SK-N-SH (cell line): ENCODE results near the gene PSMG4. TPM values are rescaled to one million over a fixed set of nuclear protein-coding genes. Genes with fewer than 3 reads are reported as not detected.

Source experiments
- CTCF ChIA-PET: fragments of 300-600, 350-600 bp; formaldehyde crosslinking; extraction: SDS; loops from one replicate; lab custom pipeline; 2021; lab: Yijun Ruan, JAX
- POLR2A ChIA-PET: fragments of 350-600 bp; sonication (Branson Sonifier 250); formaldehyde crosslinking; extraction: SDS; loops from one replicate; lab custom pipeline; 2020; ENCODE audit warnings: antibody characterized with exemption, inconsistent platforms; lab: Yijun Ruan, JAX
- DNase-seq: peaks from one replicate; pipeline ENCODE4 v3.0.0; 2012
- H2AFZ ChIP-seq: fragments of 200-600 bp; sonication (generic); 2 replicates; pipeline ENCODE4 v1.8.1; 2016; ENCODE audit warnings: antibody characterized with exemption, mild to moderate bottlenecking, low read depth
- H3F3A ChIP-seq: fragments of 200-600 bp; sonication (generic); replicated peaks from 2 replicates; pipeline ENCODE3; 2016; ENCODE audit warnings: antibody characterized with exemption, mild to moderate bottlenecking; ENCODE audit not compliant: insufficient read depth
- H3K27ac ChIP-seq, 2 experiments: fragments of 200-500 bp in 1 of 2; fragments of 200-600 bp in 1 of 2; sonication (Bioruptor generic) in 1 of 2; sonication (generic), shearing (Covaris generic) in 1 of 2; 2 replicates each; pipeline versions ENCODE4 v1.5.1 to v1.6.1; 2014 to 2016; ENCODE audit warnings: low read depth in 2 of 2, inconsistent platforms in 1 of 2, low read length in 1 of 2, mild to moderate bottlenecking in 1 of 2, mixed read lengths in 1 of 2
- H3K27me3 ChIP-seq: fragments of 200-600 bp; sonication (generic), shearing (Covaris generic); 2 replicates; pipeline ENCODE4 v1.6.1; 2016; ENCODE audit warnings: mixed run types; ENCODE audit not compliant: insufficient read depth
- H3K36me3 ChIP-seq, 2 experiments: fragments of 200-500 bp in 1 of 2; fragments of 200-600 bp in 1 of 2; sonication (Bioruptor generic) in 1 of 2; sonication (generic) in 1 of 2; replicated peaks in 1 of 2; 2 replicates each; pipeline versions ENCODE3 to v1.5.1; 2014 to 2016; ENCODE audit warnings: low read length in 1 of 2, mild to moderate bottlenecking in 1 of 2; ENCODE audit not compliant: insufficient read depth in 2 of 2, control insufficient read depth in 1 of 2
- H3K4me1 ChIP-seq, 2 experiments: fragments of 200-500 bp in 1 of 2; fragments of 200-600 bp in 1 of 2; sonication (Bioruptor generic) in 1 of 2; sonication (generic), shearing (Covaris generic) in 1 of 2; 2 replicates each; pipeline versions ENCODE4 v1.5.1 to v1.6.1; 2014 to 2016; ENCODE audit warnings: low read depth in 1 of 2, low read length in 1 of 2, mixed run types in 1 of 2; ENCODE audit not compliant: insufficient read depth in 2 of 2, control insufficient read depth in 1 of 2
- H3K4me2 ChIP-seq: fragments of 200-600 bp; sonication (generic), shearing (Covaris generic); 2 replicates; pipeline ENCODE4 v1.6.1; 2017; ENCODE audit warnings: mixed run types
- H3K4me3 ChIP-seq, 2 experiments: fragments of 200-500 bp in 1 of 2; fragments of 200-600 bp in 1 of 2; sonication (Bioruptor generic) in 1 of 2; sonication (generic), shearing (Covaris generic) in 1 of 2; 2 replicates each; pipeline versions ENCODE4 v1.5.1 to v1.8.1; 2014 to 2016; ENCODE audit warnings: low read depth in 2 of 2, inconsistent platforms in 1 of 2, low read length in 1 of 2, mild to moderate bottlenecking in 1 of 2, mixed read lengths in 1 of 2, moderate library complexity in 1 of 2
- H3K79me2 ChIP-seq: fragments of 200-600 bp; sonication (generic); 2 replicates; pipeline ENCODE4 v1.8.1; 2017; ENCODE audit warnings: mild to moderate bottlenecking; ENCODE audit not compliant: insufficient read depth
- H3K9ac ChIP-seq: fragments of 200-600 bp; sonication (generic); 2 replicates; pipeline ENCODE4 v1.6.1; 2017; ENCODE audit warnings: mixed run types
- H3K9me2 ChIP-seq: fragments of 200-600 bp; sonication (generic); 2 replicates; pipeline ENCODE4 v1.6.1; 2017; ENCODE audit warnings: mixed run types
- H3K9me3 ChIP-seq: fragments of 200-600 bp; sonication (generic); 2 replicates; pipeline ENCODE4 v1.6.1; 2017; ENCODE audit warnings: mixed run types, mild to moderate bottlenecking, moderate library complexity
- H4K20me1 ChIP-seq: fragments of 200-600 bp; sonication (generic); 2 replicates; pipeline ENCODE4 v1.6.1; 2017; ENCODE audit warnings: mild to moderate bottlenecking, mixed run types; ENCODE audit not compliant: insufficient read depth
- CHD2 ChIP-seq: fragments of 150-350 bp; IDR thresholded peaks from 2 replicates; pipeline ENCODE4 v1.6.1; 2018; ENCODE audit warnings: low read length; ENCODE audit not compliant: partially characterized antibody
- EP300 ChIP-seq, 2 experiments: IDR thresholded peaks; 2 replicates each; pipeline versions ENCODE4 v1.4.0 to v1.6.1; 2012; ENCODE audit warnings: borderline replicate concordance in 1 of 2, low read depth in 1 of 2, low read length in 1 of 2
- FOSL2 ChIP-seq: IDR thresholded peaks from 2 replicates; pipeline ENCODE4 v1.4.0; 2012; ENCODE audit warnings: low read depth, mild to moderate bottlenecking, moderate library complexity, borderline replicate concordance
- FOXJ3 ChIP-seq: sonication (generic); formaldehyde crosslinking; IDR thresholded peaks from 2 replicates; pipeline ENCODE4 v1.5.1; 2020; ENCODE audit warnings: mild to moderate bottlenecking, missing genetic modification reagents
- GABPA ChIP-seq: IDR thresholded peaks from 2 replicates; pipeline ENCODE4 v1.4.0; 2012; ENCODE audit warnings: low read depth, mild to moderate bottlenecking
- JUND ChIP-seq: IDR thresholded peaks from 2 replicates; pipeline ENCODE4 v1.4.0; 2012
- MXI1 ChIP-seq: IDR thresholded peaks from 2 replicates; pipeline ENCODE4 v1.6.1; 2012; ENCODE audit warnings: mild to moderate bottlenecking, low read depth, low read length, improper control_type of control experiment
- NFIC ChIP-seq: IDR thresholded peaks from 2 replicates; pipeline ENCODE4 v1.4.0; 2012; ENCODE audit warnings: borderline replicate concordance
- POLR2AphosphoS5 ChIP-seq: IDR thresholded peaks from 2 replicates; pipeline ENCODE4 v1.6.1; 2012; ENCODE audit warnings: low read depth, low read length
- RAD21 ChIP-seq: IDR thresholded peaks from 2 replicates; pipeline ENCODE4 v1.6.1; 2012; ENCODE audit warnings: mild to moderate bottlenecking, low read length
- RFX5 ChIP-seq: IDR thresholded peaks from 2 replicates; pipeline ENCODE4 v1.6.1; 2012; ENCODE audit warnings: mild to moderate bottlenecking, improper control_type of control experiment, low read length
- SMC3 ChIP-seq: IDR thresholded peaks from 2 replicates; pipeline ENCODE4 v1.6.1; 2012; ENCODE audit warnings: low read depth, low read length, improper control_type of control experiment
- TAF1 ChIP-seq: IDR thresholded peaks from 2 replicates; pipeline ENCODE4 v1.6.1; 2012; ENCODE audit warnings: low read depth, mild to moderate bottlenecking, low read length, moderate library complexity, borderline replicate concordance
- TEAD4 ChIP-seq: IDR thresholded peaks from 2 replicates; pipeline ENCODE4 v1.4.0; 2012; ENCODE audit warnings: mild to moderate bottlenecking, borderline replicate concordance; ENCODE audit not compliant: insufficient read depth
- YY1 ChIP-seq: IDR thresholded peaks from 2 replicates; pipeline ENCODE4 v1.4.0; 2012; ENCODE audit warnings: low read depth, mild to moderate bottlenecking
- WGBS: methylation state at CpG from one replicate; pipeline ENCODE4 v1.1.6; 2017; ENCODE audit warnings: low lambda C conversion rate; 5-methylcytosine and 5-hydroxymethylcytosine counted together
- polyA plus RNA-seq, 3 experiments: library from polyadenylated mRNA; depleted of rRNA; stranded (reverse); fragments of >200 nt; gene quantifications; 2 replicates each; pipeline ENCODE4 v1.2.3, GENCODE V29; 2012
- TF ChIP-seq, protein P1 (sequence below): fragments of 150-350 bp; IDR thresholded peaks from 2 replicates; pipeline ENCODE4 v1.6.1; 2016; ENCODE audit warnings: mild to moderate bottlenecking, low read depth, low read length
- TF ChIP-seq, protein P2 (sequence below): IDR thresholded peaks from 2 replicates; pipeline ENCODE4 v1.4.0; 2012; ENCODE audit warnings: low read depth
- TF ChIP-seq, protein P3 (sequence below): IDR thresholded peaks from 2 replicates; pipeline ENCODE4 v1.4.0; 2012; ENCODE audit warnings: low read depth, borderline replicate concordance
- TF ChIP-seq, protein P4 (sequence below): IDR thresholded peaks from 2 replicates; pipeline ENCODE4 v1.4.0; 2012; ENCODE audit warnings: low read depth, borderline replicate concordance

Gene PSMG4
- polyA plus RNA-seq, 1 of the 3 experiments (the other 2 are of a cell fraction): 61.3 TPM

DNA sequence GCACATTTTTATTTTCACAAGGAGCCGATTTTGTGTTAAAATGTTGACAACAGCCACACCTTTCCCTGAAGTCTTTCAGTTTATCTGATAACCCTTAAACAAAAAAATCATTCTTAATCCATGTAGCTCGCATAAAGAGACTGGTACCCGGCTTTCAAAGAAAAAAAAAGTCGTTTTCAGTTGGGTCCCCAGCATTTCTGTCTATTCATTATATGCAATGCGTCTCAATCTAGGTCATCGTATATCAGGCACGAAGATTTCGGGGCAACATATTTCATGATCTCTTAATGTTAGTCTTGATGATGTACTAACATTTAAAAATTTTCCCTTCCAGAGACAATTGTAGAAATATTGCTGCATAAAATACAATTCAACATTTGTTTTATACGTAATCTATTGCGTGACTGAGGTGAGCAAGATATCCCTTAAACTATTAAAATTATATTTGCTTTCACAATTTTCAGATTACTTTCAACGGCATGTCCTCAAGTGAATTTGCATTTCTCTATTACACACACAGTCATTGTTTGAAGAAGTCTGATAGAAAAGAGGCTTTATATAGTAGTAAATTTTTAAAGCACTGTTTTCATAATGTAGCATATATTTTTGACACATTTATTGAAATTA, 28.4 kb upstream of the PSMG4 start:
- no peak for TF ChIP-seq MXI1
- TF ChIP-seq, protein P1, sequence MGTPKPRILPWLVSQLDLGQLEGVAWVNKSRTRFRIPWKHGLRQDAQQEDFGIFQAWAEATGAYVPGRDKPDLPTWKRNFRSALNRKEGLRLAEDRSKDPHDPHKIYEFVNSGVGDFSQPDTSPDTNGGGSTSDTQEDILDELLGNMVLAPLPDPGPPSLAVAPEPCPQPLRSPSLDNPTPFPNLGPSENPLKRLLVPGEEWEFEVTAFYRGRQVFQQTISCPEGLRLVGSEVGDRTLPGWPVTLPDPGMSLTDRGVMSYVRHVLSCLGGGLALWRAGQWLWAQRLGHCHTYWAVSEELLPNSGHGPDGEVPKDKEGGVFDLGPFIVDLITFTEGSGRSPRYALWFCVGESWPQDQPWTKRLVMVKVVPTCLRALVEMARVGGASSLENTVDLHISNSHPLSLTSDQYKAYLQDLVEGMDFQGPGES: no peak
- no peak for TF ChIP-seq YY1
- no peak for TF ChIP-seq RFX5
- TF ChIP-seq SMC3: no peak
- TF ChIP-seq JUND: no peak
- TF ChIP-seq, protein P2, sequence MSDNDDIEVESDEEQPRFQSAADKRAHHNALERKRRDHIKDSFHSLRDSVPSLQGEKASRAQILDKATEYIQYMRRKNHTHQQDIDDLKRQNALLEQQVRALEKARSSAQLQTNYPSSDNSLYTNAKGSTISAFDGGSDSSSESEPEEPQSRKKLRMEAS: no peak
- no peak for TF ChIP-seq TAF1
- TF ChIP-seq, all 33 proteins: peak for 0
- H3F3A ChIP-seq: peaks cover 20% of the 10 kb centered on the region

DNA sequence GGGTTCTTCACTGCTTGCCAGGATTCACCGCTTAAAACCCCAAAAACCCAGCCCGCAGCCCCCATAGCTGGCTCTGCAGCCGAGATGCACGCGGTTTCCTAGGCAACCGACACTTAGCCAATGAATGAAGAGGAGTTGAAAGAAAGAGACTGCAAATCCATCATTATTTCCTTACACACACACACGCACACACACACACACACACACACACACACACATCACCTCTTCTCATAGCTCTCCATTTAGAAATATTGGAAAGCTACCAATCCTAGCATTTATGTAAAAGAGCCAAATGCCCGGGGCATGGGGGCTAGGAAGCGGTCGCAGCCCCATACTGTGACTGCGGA, 27.9 kb upstream of the PSMG4 start:
- peak overlapping the region; percentile 93 for H3K9ac ChIP-seq
- no peaks in the 10 kb centered on the region for H3K9me3 ChIP-seq
- peaks cover 15% of the 10 kb centered on the region; the same call in 1 of the 2 replicates for H3K27me3 ChIP-seq
- peaks cover 11 to 16% of the 10 kb centered on the region in 2 experiments; a peak in 3 of 4 replicates for H3K4me1 ChIP-seq
- DNase-seq: peak; percentile 70
- H3K36me3 ChIP-seq: no peaks in the 10 kb centered on the region
- peaks cover 20% of the 10 kb centered on the region for H3F3A ChIP-seq
- H4K20me1 ChIP-seq: peaks cover 10% of the 10 kb centered on the region
- no peaks in the 10 kb centered on the region for H3K9me2 ChIP-seq
- peak overlapping the region; percentile 84 to 86 for H3K4me3 ChIP-seq
- POLR2A ChIA-PET: interaction anchor here (0.6 to 5.1 kb wide), 11 partner anchors 8 to 790 kb away, joined by 3 to 88 read pairs (median 5); partner anchors contain the start of genes PSMG4 and TUBB2A
- H2AFZ ChIP-seq: peak overlapping the region; percentile 93
- H3K27ac ChIP-seq: peak overlapping the region; percentile 90 to 97
- 3% methylated on average over 11 of the region's 11 CpGs for WGBS
- peak overlapping the region; percentile 94 for H3K4me2 ChIP-seq
- peaks cover 15% of the 10 kb centered on the region; the same call in 1 of the 2 replicates for H3K79me2 ChIP-seq
- CTCF ChIA-PET: interaction anchor here (0.7 to 9.6 kb wide), 7 partner anchors 14 to 72 kb away, joined by 3 to 63 read pairs (median 5); no protein-coding TSS in a partner anchor
- TF ChIP-seq RAD21: no peak
- TF ChIP-seq, protein P3, sequence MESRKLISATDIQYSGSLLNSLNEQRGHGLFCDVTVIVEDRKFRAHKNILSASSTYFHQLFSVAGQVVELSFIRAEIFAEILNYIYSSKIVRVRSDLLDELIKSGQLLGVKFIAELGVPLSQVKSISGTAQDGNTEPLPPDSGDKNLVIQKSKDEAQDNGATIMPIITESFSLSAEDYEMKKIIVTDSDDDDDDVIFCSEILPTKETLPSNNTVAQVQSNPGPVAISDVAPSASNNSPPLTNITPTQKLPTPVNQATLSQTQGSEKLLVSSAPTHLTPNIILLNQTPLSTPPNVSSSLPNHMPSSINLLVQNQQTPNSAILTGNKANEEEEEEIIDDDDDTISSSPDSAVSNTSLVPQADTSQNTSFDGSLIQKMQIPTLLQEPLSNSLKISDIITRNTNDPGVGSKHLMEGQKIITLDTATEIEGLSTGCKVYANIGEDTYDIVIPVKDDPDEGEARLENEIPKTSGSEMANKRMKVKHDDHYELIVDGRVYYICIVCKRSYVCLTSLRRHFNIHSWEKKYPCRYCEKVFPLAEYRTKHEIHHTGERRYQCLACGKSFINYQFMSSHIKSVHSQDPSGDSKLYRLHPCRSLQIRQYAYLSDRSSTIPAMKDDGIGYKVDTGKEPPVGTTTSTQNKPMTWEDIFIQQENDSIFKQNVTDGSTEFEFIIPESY: no peak
- no peak for TF ChIP-seq SMC3
- TF ChIP-seq NFIC: no peak
- no peak for TF ChIP-seq JUND
- TF ChIP-seq TAF1: no peak
- TF ChIP-seq MXI1: peak; percentile 70; the same call in 1 of the 2 replicates
- no peak for TF ChIP-seq CHD2
- TF ChIP-seq, protein P2: 0 out of 2 replicates have a peak, but pooled peaks have one; percentile 13
- TF ChIP-seq, protein P1: no peak
- TF ChIP-seq, protein P4, sequence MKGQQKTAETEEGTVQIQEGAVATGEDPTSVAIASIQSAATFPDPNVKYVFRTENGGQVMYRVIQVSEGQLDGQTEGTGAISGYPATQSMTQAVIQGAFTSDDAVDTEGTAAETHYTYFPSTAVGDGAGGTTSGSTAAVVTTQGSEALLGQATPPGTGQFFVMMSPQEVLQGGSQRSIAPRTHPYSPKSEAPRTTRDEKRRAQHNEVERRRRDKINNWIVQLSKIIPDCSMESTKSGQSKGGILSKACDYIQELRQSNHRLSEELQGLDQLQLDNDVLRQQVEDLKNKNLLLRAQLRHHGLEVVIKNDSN: no peak
- TF ChIP-seq FOSL2: no peak
- TF ChIP-seq POLR2AphosphoS5: no peak; the same call in 1 of the 2 replicates
- TF ChIP-seq GABPA: no peak
- no peak for TF ChIP-seq FOXJ3 (CRISPR knock-in tag)
- TF ChIP-seq TEAD4: no peak
- no peak for TF ChIP-seq EP300 (IDR thresholded peaks at IDR 0.05; ENCODE audit: borderline replicate concordance in 1 of 2, low read depth in 1 of 2, low read length in 1 of 2)

More for the DNA sequence above, 28.4 kb upstream of the PSMG4 start:
- Histone ChIP-seq H3K4me1 (peaks cover 11 to 17% of the 10 kb centered on the region in 2 experiments; a peak in 3 of 4 replicates), H3K27me3 (peaks cover 15% of the 10 kb centered on the region; the same call in 1 of the 2 replicates), H3K27ac (peak overlapping the region; percentile 90 to 97), H3K4me3 (peak overlapping the region; percentile 84 to 86), H2AFZ (no peak overlapping the region), H3K9me3 (no peaks in the 10 kb centered on the region), H3K4me2 (peak overlapping the region; percentile 94), H3K9me2 (no peaks in the 10 kb centered on the region), H3K9ac (peak overlapping the region; percentile 93; the same call in 1 of the 2 replicates), H3K79me2 (peaks cover 16% of the 10 kb centered on the region; the same call in 1 of the 2 replicates), H3K36me3 (no peaks in the 10 kb centered on the region), H4K20me1 (peaks cover 13% of the 10 kb centered on the region)
- ChIA-PET CTCF (interaction anchor here (0.7 to 9.6 kb wide), 11 partner anchors 10 to 90 kb away, joined by 3 to 63 read pairs (median 4); partner anchors contain the start of genes PSMG4 and TUBB2A), POLR2A (interaction anchor here (0.6 to 5.1 kb wide), 13 partner anchors 8 to 791 kb away, joined by 3 to 88 read pairs (median 5); partner anchors contain the start of genes BPHL, PSMG4 and TUBB2A)
- no peak for DNase-seq
- whole genome bisulfite sequencing: 10% methylated on average over 11 of the region's 11 CpGs
